Breast epithelium (tissue), 4 donors: ENCODE measurements around the gene KRTAP25-1. TPM values are rescaled to one million over a fixed set of nuclear protein-coding genes. Genes with fewer than 3 reads are reported as not detected.

Experiments used
- DNase-seq, 2 donors: peaks; one replicate each; pipeline ENCODE4 v3.0.0-alpha.2; 2019; ENCODE audit warnings: low spot score in 2 of 2
- H3K27ac ChIP-seq, 2 donors: fragments of 200-600 bp; sonication (generic) in 1 of 2; one replicate each; pipeline ENCODE4 v1.5.1; 2016 to 2019; ENCODE audit warnings: mild to moderate bottlenecking in 1 of 2
- H3K27me3 ChIP-seq, 2 donors: fragments of 200-600 bp; sonication (generic) in 1 of 2; one replicate each; pipeline versions ENCODE4 v1.5.1 to v1.6.0; 2017 to 2019; ENCODE audit warnings: control low read depth in 1 of 2, mild to moderate bottlenecking in 1 of 2
- H3K36me3 ChIP-seq: fragments of 200-600 bp; one replicate; pipeline ENCODE4 v1.5.1; 2019
- H3K4me1 ChIP-seq, 2 donors: fragments of 200-600 bp; sonication (generic); one replicate each; pipeline ENCODE4 v1.5.1; 2016 to 2019; ENCODE audit warnings: control low read depth in 1 of 2
- H3K4me3 ChIP-seq, 3 donors: fragments of 200-600 bp; sonication (generic); 1 replicate in 2 of 3; 2 replicates in 1 of 3; pipeline ENCODE4 v1.5.1; 2016 to 2019; ENCODE audit warnings: mild to moderate bottlenecking in 3 of 3, moderate library complexity in 2 of 3
- H3K9me3 ChIP-seq, 2 donors: fragments of 200-600 bp; sonication (generic) in 1 of 2; one replicate each; pipeline ENCODE4 v1.5.1; 2016 to 2019; ENCODE audit warnings: control low read depth in 1 of 2
- CTCF ChIP-seq, 3 donors: fragments of 450-650 bp; IDR thresholded peaks; one replicate each; pipeline ENCODE4 v1.5.1; 2016 to 2017; ENCODE audit warnings: antibody characterized with exemption in 3 of 3, mild to moderate bottlenecking in 3 of 3, moderate library complexity in 3 of 3
- POLR2A ChIP-seq: fragments of 450-650 bp; IDR thresholded peaks from one replicate; pipeline ENCODE4 v1.6.1; 2016; ENCODE audit warnings: antibody characterized with exemption, mild to moderate bottlenecking, moderate library complexity
- POLR2AphosphoS5 ChIP-seq, 3 donors: sonication (generic); formaldehyde crosslinking; IDR thresholded peaks; one replicate each; pipeline ENCODE4 v1.6.1; 2017; ENCODE audit warnings: antibody characterized with exemption in 3 of 3
- intact Hi-C: fragments of 100-400 bp; cut with DNase I; formaldehyde crosslinking; loops from one replicate; pipeline ENCODE4 v1.15.1; 2023; ENCODE audit warnings: low total_unique reads
- total RNA-seq, 3 donors: library from RNA; depleted of rRNA; stranded (reverse); fragments of >200 nt; gene quantifications; one replicate each; pipeline ENCODE4 v1.1.0, GENCODE V29; 2016

The KRTAP25-1 gene
- total RNA-seq, 3 donors from 2014 or later = not detected

- no peaks in the 10 kb centered on the region for H3K4me1 ChIP-seq
- no peak for DNase-seq
- H3K9me3 ChIP-seq = no peaks in the 10 kb centered on the region
- no peaks in the 10 kb centered on the region for H3K27me3 ChIP-seq
- no peak overlapping the region for H3K27ac ChIP-seq
- TF ChIP-seq POLR2A (no peak), POLR2AphosphoS5 (IDR thresholded peaks at IDR 0.05) (no peak), CTCF (IDR thresholded peaks at IDR 0.05) (no peak)
- no peaks in the 10 kb centered on the region for H3K36me3 ChIP-seq
- H3K4me3 ChIP-seq = no peak overlapping the region
- intact Hi-C loops = no loop called here
Measured at GRCh38 chr21:30333736-30334135, 44.4 kb upstream of the KRTAP25-1 start.

GRCh38 chr21:30332681-30333080, 43.4 kb upstream of the KRTAP25-1 start:
- TF ChIP-seq POLR2AphosphoS5 (IDR thresholded peaks at IDR 0.05) (no peak), CTCF (IDR thresholded peaks at IDR 0.05) (no peak), POLR2A (no peak)
- DNase-seq = no peak
- H3K4me1 ChIP-seq = no peaks in the 10 kb centered on the region
- no peaks in the 10 kb centered on the region for H3K9me3 ChIP-seq
- no peak overlapping the region for H3K27ac ChIP-seq
- no peaks in the 10 kb centered on the region for H3K36me3 ChIP-seq
- no peak overlapping the region for H3K4me3 ChIP-seq
- H3K27me3 ChIP-seq = no peaks in the 10 kb centered on the region
- intact Hi-C loops = no loop called here

GRCh38 chr21:30329203-30329875, 40.0 kb upstream of the KRTAP25-1 start:
- no peaks in the 10 kb centered on the region for H3K36me3 ChIP-seq
- DNase-seq = no peak
- H3K27ac ChIP-seq = no peak overlapping the region
- no peaks in the 10 kb centered on the region for H3K9me3 ChIP-seq
- intact Hi-C loops = no loop called here
- no peak overlapping the region for H3K4me3 ChIP-seq
- no peaks in the 10 kb centered on the region for H3K4me1 ChIP-seq
- no peaks in the 10 kb centered on the region for H3K27me3 ChIP-seq
- TF ChIP-seq CTCF (IDR thresholded peaks at IDR 0.05) = no peak
- no peak for TF ChIP-seq POLR2A

- TF ChIP-seq POLR2A (no peak), POLR2AphosphoS5 (IDR thresholded peaks at IDR 0.05) (no peak), CTCF (IDR thresholded peaks at IDR 0.05) (no peak)
- Histone ChIP-seq H3K27ac (no peak overlapping the region), H3K4me1 (no peaks in the 10 kb centered on the region), H3K9me3 (no peaks in the 10 kb centered on the region), H3K4me3 (no peak overlapping the region), H3K27me3 (no peaks in the 10 kb centered on the region), H3K36me3 (no peaks in the 10 kb centered on the region)
- DNase-seq = no peak
- intact Hi-C loops = no loop called here
Measured at GRCh38 chr21:30326390-30326789, 37.1 kb upstream of the KRTAP25-1 start.

GRCh38 chr21:30320215-30320614, 30.9 kb upstream of the KRTAP25-1 start, which contains the start of gene KRTAP26-1:
TSS of gene KRTAP26-1 (minus strand) at chr21:30320315. CDS start at chr21:30320035, 280 bp downstream.
- H3K4me3 ChIP-seq = no peak within 1 kb of the TSS
- H3K36me3 ChIP-seq = no peaks in the 10 kb centered on the region
- H3K27ac ChIP-seq = no peak within 1 kb of the TSS
- H3K9me3 ChIP-seq = no peaks in the 10 kb centered on the region
- intact Hi-C loops = no loop called here
- no peak for DNase-seq
- no peaks in the 10 kb centered on the region for H3K27me3 ChIP-seq
- TF ChIP-seq POLR2AphosphoS5 (IDR thresholded peaks at IDR 0.05) = no peak
- TF ChIP-seq POLR2A = no peak
- no peak for TF ChIP-seq CTCF (IDR thresholded peaks at IDR 0.05)
- no peaks in the 10 kb centered on the region for H3K4me1 ChIP-seq
